Keratinocyte (primary cell): ENCODE results near the gene BTBD17.

Experiments
- CTCF ChIP-seq, 3 experiments: IDR thresholded peaks in 1 of 3; conservative IDR thresholded peaks in 1 of 3; optimal IDR thresholded peaks in 1 of 3; 2 replicates in 2 of 3; 3 replicates in 1 of 3; pipeline versions ENCODE3 to v1.5.1; 2011; ENCODE audit warnings: low read length in 3 of 3, mild to moderate bottlenecking in 3 of 3, moderate library complexity in 2 of 3, control low read depth in 1 of 3, inconsistent platforms in 1 of 3; ENCODE audit not compliant: insufficient read depth in 2 of 3; ENCODE audit errors: extremely low read depth in 1 of 3
- EZH2 ChIP-seq: IDR thresholded peaks from one replicate; pipeline ENCODE4 v1.6.1; 2012; ENCODE audit warnings: inconsistent platforms, mild to moderate bottlenecking, low read length, moderate library complexity

GRCh38 chr17:74347646-74348045, 14.0 kb downstream of the BTBD17 start:
- TF ChIP-seq CTCF (optimal IDR thresholded peaks at IDR 0.05 in 1 of 3, IDR thresholded peaks at IDR 0.05 in 1 of 3, conservative IDR thresholded peaks at IDR 0.05 in 1 of 3; ENCODE audit: extremely low read depth in 1 of 3, insufficient read depth in 2 of 3, low read length in 3 of 3), result no peak
- TF ChIP-seq EZH2, result no peak
